SU-DHL-6 (cell line): Measurements from ENCODE around the gene NTRK1.

ENCODE experiments used
- H2AFZ ChIP-seq: fragments of 200-600 bp; sonication (generic); 2 replicates; pipeline ENCODE4 v1.6.1; 2014; ENCODE audit warnings: low read depth, mild to moderate bottlenecking, moderate library complexity, mixed read lengths, antibody characterized with exemption, low read length; ENCODE audit not compliant: severe bottlenecking
- H3F3A ChIP-seq: fragments of 200-600 bp; shearing (Covaris generic); 2 replicates; pipeline ENCODE4 v1.6.0; 2016; ENCODE audit warnings: antibody characterized with exemption, mild to moderate bottlenecking; ENCODE audit not compliant: insufficient read depth
- H3K27ac ChIP-seq: fragments of 200-600 bp; sonication (generic); 2 replicates; pipeline ENCODE4 v1.5.1; 2016; ENCODE audit warnings: low read depth, mild to moderate bottlenecking, low read length, moderate library complexity, mixed read lengths
- H3K27me3 ChIP-seq: fragments of 200-600 bp; sonication (generic), shearing (Covaris generic); 2 replicates; pipeline ENCODE4 v1.6.0; 2014; ENCODE audit warnings: mild to moderate bottlenecking, low read length
- H3K36me3 ChIP-seq: fragments of 200-600 bp; sonication (generic); 2 replicates; pipeline ENCODE4 v1.6.1; 2014; ENCODE audit warnings: mild to moderate bottlenecking, low read length, mixed read lengths
- H3K4me2 ChIP-seq: fragments of 300-600, 200-600 bp; shearing (Covaris generic), sonication (generic); 2 replicates; pipeline ENCODE4 v1.6.0; 2014; ENCODE audit warnings: low read length, low read depth, mild to moderate bottlenecking; ENCODE audit not compliant: poor library complexity, severe bottlenecking
- H3K4me3 ChIP-seq: fragments of 200-600 bp; sonication (generic); 2 replicates; pipeline ENCODE4 v1.5.1; 2014; ENCODE audit warnings: antibody characterized with exemption, low read length, mild to moderate bottlenecking, mixed read lengths; ENCODE audit not compliant: insufficient read depth, poor library complexity, severe bottlenecking
- H3K79me2 ChIP-seq: fragments of 200-600 bp; sonication (generic); 2 replicates; pipeline ENCODE4 v1.6.1; 2014; ENCODE audit warnings: mild to moderate bottlenecking, low read length, moderate library complexity; ENCODE audit not compliant: insufficient read depth
- H3K9ac ChIP-seq: fragments of 200-600 bp; sonication (generic); 2 replicates; pipeline ENCODE4 v1.7.0; 2014; ENCODE audit warnings: mild to moderate bottlenecking, low read length
- H3K9me2 ChIP-seq: fragments of 200-600 bp; sonication (generic); replicated peaks from 2 replicates; pipeline ENCODE4 v1.6.1; 2014; ENCODE audit warnings: low read length; ENCODE audit not compliant: insufficient read depth
- H3K9me3 ChIP-seq: fragments of 200-600 bp; sonication (generic); 2 replicates; pipeline ENCODE4 v1.6.1; 2014; ENCODE audit warnings: low read length, mixed read lengths; ENCODE audit not compliant: insufficient read depth
- H4K20me1 ChIP-seq: fragments of 200-600 bp; sonication (generic); 2 replicates; pipeline ENCODE4 v1.6.1; 2014; ENCODE audit warnings: low read depth, mild to moderate bottlenecking, antibody characterized with exemption, low read length, moderate library complexity, mixed read lengths
- EZH2phosphoT487 ChIP-seq: fragments of 200-600 bp; sonication (generic), shearing (Covaris generic); conservative IDR thresholded peaks from 2 replicates; pipeline ENCODE4 v1.6.1; 2018; ENCODE audit warnings: mild to moderate bottlenecking, antibody characterized with exemption, low read length, moderate library complexity, mixed read lengths
- TF ChIP-seq, protein P1 (sequence below): fragments of 200-600 bp; sonication (generic); IDR thresholded peaks from one replicate; pipeline ENCODE4 v1.5.1; 2017; ENCODE audit warnings: antibody characterized with exemption, mild to moderate bottlenecking, low read length, moderate library complexity; ENCODE audit not compliant: insufficient read depth, poor library complexity, severe bottlenecking

Gene NTRK1

DNA sequence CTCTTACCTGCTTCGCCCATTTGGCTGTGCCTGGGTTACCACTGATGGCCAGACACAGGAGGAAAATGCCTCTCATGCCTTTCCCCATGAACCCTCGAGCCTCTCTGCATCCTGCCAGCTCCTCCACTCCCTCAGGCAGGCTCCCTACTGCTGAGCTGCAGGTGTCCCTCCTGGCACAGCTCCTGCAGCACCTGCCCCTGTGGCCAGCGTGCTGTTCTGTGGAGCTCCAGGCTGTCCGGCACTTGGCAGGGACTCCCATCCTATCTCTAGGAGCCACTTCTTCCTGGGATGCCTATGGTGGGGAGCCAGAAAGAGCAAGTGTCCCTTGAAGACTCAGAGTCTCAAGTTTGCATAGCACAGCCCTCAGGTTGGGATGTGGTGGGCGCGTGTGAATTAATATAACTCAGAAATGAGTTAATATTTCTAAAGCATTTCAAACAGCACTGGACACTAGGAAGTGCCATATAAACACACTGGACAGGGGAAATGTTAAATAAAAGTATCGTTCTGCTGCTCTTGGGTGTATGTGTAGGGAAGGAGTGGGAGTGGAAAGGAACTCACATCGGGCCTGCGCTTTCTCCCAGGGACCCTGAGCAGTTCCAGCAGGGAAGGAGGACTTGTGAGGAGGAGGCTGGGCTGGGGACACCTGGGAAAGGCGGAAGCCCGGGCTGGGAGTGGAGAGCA lies 62.5 kb downstream of the NTRK1 start:
- no peaks in the 10 kb centered on the region for H3K79me2 ChIP-seq
- no peaks in the 10 kb centered on the region for H3K9me2 ChIP-seq
- H3K9me3 ChIP-seq, result no peaks in the 10 kb centered on the region
- H3K27me3 ChIP-seq, result no peaks in the 10 kb centered on the region
- H3K9ac ChIP-seq, result no peak overlapping the region
- H4K20me1 ChIP-seq, result no peaks in the 10 kb centered on the region
- no peak overlapping the region for H2AFZ ChIP-seq
- no peak for TF ChIP-seq EZH2phosphoT487
- no peaks in the 10 kb centered on the region for H3F3A ChIP-seq
- H3K4me3 ChIP-seq, result no peak overlapping the region
- no peaks in the 10 kb centered on the region for H3K36me3 ChIP-seq
- H3K4me2 ChIP-seq, result no peak overlapping the region
- H3K27ac ChIP-seq, result no peak overlapping the region

DNA sequence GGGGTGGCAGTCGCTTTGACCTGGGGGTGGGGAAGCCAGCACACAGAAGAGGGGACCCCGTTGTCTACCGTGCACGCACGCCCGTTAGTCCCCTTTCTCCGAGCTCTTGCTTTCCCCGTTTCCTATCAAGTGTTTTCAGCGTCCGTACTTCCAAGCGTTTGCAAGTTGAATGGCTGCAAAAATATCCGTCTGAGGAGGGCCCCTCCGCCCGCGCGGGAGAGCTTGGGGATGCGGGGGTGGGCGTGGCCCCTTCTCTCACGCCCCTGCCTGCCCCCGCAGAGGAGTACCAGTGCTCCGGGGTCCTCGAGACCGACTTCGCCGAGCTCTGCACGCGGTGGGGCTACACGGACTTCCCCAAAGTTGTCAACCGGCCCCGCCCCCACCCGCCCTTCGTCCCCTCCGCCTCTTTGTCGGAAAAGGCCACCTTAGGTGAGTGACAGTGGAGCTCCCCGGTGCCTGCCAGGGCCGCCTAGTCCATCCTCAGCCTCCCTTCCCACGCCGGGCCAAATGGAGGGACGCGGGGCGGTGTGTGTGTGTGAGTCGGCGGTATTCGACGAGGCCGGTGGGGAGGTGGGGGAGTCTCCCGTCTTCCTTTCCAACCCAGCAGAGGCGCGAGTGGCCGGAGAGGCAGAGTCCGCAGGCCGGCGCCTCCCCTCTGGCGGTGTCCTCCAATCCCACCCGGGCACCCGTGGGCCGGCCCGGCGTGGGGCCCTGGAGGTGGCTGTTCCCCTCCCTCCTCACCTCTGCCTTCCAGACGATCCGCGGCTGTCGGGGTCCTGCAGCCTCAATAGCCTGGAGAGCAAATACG lies 63.2 kb downstream of the NTRK1 start:
- Histone ChIP-seq H3K9me3 (no peaks in the 10 kb centered on the region), H3K4me3 (no peak overlapping the region), H3K4me2 (no peak overlapping the region), H3K79me2 (no peaks in the 10 kb centered on the region), H4K20me1 (no peaks in the 10 kb centered on the region), H3K27me3 (no peaks in the 10 kb centered on the region), H3K9me2 (no peaks in the 10 kb centered on the region), H3K36me3 (no peaks in the 10 kb centered on the region), H2AFZ (no peak overlapping the region), H3F3A (no peaks in the 10 kb centered on the region), H3K27ac (no peak overlapping the region), H3K9ac (no peak overlapping the region)
- TF ChIP-seq, protein P1, sequence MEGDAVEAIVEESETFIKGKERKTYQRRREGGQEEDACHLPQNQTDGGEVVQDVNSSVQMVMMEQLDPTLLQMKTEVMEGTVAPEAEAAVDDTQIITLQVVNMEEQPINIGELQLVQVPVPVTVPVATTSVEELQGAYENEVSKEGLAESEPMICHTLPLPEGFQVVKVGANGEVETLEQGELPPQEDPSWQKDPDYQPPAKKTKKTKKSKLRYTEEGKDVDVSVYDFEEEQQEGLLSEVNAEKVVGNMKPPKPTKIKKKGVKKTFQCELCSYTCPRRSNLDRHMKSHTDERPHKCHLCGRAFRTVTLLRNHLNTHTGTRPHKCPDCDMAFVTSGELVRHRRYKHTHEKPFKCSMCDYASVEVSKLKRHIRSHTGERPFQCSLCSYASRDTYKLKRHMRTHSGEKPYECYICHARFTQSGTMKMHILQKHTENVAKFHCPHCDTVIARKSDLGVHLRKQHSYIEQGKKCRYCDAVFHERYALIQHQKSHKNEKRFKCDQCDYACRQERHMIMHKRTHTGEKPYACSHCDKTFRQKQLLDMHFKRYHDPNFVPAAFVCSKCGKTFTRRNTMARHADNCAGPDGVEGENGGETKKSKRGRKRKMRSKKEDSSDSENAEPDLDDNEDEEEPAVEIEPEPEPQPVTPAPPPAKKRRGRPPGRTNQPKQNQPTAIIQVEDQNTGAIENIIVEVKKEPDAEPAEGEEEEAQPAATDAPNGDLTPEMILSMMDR, result no peak
- TF ChIP-seq EZH2phosphoT487, result no peak

DNA sequence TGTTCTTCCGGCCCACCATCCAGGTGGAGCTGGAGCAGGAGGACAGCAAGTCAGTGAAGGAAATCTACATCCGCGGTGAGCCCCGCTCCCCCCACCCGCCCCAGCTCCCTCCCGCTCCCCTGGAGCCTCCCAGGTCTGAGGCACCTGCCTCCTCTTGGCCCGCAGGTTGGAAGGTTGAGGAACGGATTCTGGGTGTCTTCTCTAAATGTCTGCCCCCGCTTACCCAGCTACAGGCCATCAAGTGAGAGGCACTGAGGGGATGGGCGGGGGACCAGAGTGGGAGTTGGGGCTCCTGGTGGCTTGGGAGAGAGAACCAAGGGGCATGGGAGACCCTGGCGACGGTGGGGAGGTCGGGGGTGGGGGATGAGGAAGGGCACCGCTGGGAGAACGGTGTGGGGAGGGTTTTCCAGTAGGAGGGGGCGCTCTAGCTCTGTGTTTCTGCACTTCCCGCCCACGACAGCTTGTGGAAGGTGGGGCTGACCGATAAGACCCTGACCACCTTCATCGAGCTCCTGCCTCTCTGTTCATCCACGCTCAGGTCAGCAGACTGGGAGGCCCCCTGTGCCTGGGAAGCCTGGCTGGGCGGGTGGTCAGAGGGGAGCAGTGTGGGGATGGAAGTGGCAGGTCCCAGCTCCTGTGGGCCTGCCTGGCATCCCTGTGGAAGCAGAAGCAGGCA lies 64.0 kb downstream of the NTRK1 start:
- no peak overlapping the region for H3K4me3 ChIP-seq
- no peak overlapping the region for H2AFZ ChIP-seq
- no peaks in the 10 kb centered on the region for H3K36me3 ChIP-seq
- no peak overlapping the region for H3K9ac ChIP-seq
- no peak overlapping the region for H3K4me2 ChIP-seq
- H3K27ac ChIP-seq, result no peak overlapping the region
- no peaks in the 10 kb centered on the region for H3K9me2 ChIP-seq
- H3K9me3 ChIP-seq, result no peaks in the 10 kb centered on the region
- H3K79me2 ChIP-seq, result no peaks in the 10 kb centered on the region
- H4K20me1 ChIP-seq, result no peaks in the 10 kb centered on the region
- H3K27me3 ChIP-seq, result no peaks in the 10 kb centered on the region
- no peaks in the 10 kb centered on the region for H3F3A ChIP-seq
- TF ChIP-seq, protein P1, result no peak
- no peak for TF ChIP-seq EZH2phosphoT487
